HL-60/S4 treated with retinoic acid at 250 ng/mL for 4 days and 3 days (cell line): ENCODE data around the gene TRIM63.
"Not testable (repeated sequence)": the region's sequence is repeated elsewhere in the genome, so short reads cannot be mapped to it uniquely, and the experiment has no call there.

ENCODE experiments used
- in situ Hi-C: fragments of 300-500 bp; cut with MboI; formaldehyde crosslinking; loops from 2 replicates; pipeline ENCODE4 v1.7.0; 2022; ENCODE audit warnings: low sequenced_read_pairs

TRIM63 gene

DNA sequence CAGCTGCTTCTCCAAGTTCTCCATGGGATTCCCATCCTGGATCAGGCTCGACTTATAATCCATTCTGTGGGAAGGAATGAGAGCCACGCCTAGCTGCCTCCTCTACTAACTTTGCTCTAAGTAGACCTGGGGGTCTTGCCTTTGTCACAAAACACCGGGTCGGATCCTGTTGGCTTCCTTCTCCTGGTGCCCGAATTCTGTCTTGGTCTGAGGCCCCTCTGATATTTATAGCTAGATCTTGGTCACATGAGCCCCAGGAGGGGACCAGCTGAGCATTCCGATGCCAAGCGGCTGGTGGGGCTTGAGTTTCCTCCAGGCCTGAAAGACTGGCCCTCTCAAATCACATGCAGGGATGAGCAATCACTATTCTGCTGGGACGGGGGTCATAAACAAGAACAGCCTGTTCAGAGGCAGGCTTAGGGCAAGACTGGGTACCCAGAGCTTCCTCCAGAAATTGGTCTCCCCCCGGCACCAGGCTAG is at the start of gene TRIM63:
TRIM63 (minus strand) TSS at position 199 of the 480 bp plus-strand sequence; CDS start at position 63, 136 bp downstream.
- in situ Hi-C loops: no loop called here

DNA sequence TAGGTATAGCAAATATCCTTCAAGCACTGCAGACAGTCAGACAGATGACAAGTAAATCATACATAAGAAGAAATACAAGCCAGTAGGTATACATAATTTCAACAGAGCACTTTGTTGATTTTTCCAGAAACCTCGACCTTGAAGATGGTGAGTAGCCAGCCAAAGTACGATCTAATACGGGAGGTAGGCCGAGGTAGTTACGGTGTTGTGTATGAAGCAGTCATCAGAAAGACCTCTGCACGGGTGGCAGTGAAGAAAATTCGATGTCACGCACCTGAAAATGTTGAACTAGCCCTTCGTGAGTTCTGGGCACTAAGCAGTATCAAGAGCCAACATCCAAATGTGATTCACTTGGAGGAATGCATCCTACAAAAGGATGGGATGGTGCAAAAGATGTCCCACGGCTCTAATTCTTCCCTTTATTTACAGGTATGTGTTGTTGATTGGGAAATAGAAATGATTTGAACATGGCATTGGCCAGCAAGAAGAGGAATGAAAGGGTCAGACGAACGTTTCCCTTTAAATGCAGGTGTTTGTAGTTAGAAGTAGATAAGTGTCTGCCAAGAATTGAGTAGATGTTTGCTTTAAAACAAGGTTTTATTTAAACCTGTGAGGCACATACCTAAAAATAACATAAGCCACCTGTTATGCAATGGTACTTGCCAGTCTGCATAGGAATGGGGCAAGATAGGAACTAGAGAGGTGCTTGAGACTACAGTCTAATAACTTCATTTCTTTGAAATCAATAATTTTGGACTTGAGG is 46.9 kb upstream of the TRIM63 start:
- in situ Hi-C loops: loop anchor here (5.0 kb wide), 1 partner anchor 33 kb away; no protein-coding TSS in a partner anchor

DNA sequence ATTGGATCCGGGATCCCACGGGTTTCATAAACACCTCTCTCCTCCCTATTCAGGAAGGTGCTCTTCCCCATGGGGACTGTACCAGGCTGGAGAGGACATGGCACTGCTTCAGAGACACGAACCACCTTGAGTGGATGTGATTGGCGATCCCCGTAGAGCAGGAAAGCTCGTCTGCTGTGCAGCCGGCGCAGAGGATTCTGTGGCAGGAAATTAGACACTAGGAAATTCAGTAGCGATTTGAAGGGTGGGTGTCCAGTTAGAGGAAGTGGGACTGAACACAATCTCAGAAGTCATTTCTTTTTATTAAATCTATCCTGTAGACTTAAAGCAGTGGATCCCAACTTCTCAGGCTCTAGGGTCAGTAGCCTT is 45.0 kb upstream of the TRIM63 start:
- in situ Hi-C loops: loop anchor here (5.0 kb wide), 1 partner anchor 35 kb away; no protein-coding TSS in a partner anchor

DNA sequence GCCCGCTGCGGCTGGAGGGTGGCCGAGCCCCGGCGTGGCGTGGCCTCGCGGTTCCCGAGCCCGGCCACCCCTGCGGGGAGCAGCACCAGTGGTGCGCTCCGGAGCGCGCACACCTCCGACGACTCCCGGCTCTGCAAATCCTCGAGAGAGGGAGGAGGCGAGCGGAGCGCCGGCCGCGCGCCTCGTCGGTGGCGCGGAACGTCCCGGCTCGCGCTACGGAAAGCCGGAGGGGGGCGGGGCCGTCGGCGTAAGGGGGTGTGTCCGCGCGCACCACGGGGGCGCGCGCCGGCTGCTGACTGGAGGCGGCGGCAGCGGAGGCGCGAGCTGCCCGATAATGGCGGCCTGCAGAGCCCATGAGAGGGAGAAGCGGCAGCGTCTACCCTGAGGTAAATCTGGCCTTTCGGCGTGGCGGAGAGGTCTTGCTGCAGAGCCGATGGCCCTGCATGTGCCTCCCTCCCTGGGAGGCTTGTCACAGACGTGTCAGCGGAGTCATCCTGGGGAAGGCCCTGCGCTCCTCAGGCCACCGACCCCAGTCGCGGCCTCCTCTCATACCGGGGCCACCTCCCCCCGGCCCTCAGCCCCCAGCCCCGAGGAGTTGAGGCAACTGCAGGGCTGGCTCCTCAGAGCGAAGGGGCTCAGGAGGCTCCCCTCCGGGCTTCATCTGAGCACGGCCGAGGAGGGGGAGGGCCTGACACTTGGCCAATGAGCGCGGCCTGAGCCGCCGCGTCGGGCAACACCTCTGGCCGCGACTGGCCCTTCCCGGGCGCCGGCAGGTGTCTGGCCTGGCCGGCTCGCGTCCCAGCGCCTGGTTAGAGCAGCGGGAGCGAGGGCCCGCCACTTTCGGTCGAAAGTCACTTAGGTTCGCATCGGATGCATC is 44.3 kb upstream of the TRIM63 start, which contains the start of gene PDIK1L:
PDIK1L (plus strand) TSS at position 295 of the 877 bp plus-strand sequence. CDS start 2,485 bp downstream, outside the sequence.
- in situ Hi-C loops: loop anchor here (5.0 kb wide), 1 partner anchor 36 kb away; no protein-coding TSS in a partner anchor

DNA sequence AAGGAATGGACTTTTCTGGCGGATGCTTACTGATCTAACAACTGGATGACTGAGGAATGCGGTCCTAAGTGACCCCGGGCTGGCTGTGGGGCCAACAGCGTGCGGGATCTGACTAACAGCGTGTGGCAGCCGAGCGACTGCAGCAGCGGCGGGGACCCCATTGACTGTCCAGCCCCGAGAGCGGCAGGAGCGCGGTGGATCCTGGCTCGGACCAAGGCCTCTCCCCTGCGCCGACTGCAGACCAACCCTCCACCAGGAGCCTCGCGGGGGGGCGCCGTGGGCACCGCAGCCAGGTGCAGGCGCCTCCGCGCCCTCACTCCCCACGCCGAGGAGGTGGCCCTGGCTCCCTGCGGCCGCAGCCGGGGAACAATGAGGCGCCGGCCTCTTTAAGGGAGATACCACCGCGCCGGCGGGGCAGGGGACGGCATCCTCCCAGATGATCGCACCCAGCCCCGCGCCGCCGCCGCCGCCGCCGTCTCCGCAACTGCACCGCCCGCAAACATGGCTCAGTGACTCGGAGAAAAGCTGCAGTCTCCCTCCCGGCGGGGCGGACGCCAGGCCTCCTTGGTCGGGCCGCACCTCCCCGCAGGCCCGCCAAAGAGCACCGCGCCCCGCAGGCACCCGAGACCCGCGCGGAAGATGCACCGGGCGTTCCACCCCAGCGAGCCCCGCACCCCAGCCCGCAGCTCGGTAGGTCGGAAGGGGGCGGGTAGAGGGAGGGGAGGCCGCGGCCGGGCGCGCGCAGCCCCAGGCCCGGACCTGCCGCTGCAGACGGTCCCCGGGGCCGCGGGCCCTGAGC is 43.5 kb upstream of the TRIM63 start:
- in situ Hi-C loops: loop anchor here (5.0 kb wide), 1 partner anchor 36 kb away; no protein-coding TSS in a partner anchor

DNA sequence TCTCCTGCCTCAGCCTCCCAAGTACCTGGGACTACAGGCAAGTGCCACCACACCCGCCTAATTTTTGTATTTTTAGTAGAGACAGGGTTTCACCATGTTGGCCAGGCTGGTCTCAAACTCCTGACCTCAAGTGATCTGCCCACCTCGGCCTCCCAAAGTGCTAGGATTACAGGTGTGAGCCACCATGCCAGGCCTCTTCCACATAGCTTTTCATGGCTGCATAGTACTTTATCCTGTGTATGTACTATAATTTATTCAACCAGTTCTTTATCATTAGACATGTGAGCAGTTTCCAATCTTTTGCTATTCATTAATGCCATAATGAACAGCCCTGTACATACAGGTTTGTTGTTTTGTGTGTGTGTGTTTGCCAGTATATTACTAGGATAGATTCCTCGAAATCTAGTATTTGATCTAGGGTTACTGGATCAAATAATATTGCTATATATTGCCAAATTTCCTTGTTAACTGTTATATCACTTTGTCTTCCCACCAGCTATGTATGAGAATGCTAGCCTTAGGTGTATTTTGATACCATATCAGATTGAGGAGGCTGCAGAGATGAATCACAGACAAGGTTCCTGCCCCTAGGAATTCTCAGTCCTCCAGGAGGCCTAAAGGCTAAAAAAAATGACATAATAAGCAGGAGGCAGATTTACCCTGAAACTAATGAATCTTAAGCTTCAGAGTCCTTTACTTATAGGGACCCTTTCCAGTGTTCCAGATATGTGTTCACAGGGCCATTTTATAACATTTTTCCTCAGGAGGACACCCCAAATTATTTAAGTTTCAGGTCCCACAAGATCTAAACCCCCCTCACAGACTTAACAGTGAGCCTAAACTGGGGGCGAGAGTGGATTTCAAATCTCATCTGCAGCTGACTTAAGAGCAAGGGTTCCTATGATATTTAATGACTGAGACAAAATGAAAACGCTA is 42.1 kb upstream of the TRIM63 start:
- in situ Hi-C loops: loop anchor here (5.0 kb wide), 1 partner anchor 38 kb away; no protein-coding TSS in a partner anchor

DNA sequence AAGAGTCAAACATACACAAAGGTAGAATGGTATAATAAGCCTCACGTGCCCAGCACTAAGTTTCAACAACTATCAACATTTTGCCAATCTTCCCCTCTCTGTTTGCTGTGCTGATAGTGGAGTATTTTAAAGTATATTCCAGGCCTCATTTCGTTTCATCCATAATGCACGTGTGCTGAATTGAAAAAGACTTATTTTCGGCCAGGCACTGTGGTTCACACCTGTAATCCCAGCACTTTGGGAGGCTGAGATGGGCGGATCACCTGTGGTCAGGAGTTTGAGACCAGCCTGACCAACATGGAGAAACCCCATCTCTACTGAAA is 37.8 kb upstream of the TRIM63 start:
- in situ Hi-C loops: not testable (repeated sequence)

DNA sequence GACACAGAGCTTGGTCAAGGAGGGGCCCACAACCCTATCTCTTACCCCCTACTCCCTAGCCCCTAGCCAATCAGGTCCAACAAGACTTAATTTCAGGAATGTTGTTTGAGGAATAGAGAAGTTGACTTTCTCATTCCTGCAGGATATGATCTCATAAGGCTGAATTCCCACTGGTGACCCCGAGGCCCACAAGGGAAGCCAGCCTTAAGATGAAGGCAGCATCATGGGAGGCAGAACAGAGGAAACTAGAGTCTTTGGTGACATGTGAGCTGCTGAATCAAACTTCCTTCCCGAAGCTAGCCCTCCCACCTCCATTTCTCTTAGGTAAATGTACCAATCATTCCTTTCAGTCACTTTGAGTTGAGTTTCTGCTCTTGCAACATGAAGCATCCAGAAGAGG is 35.1 kb upstream of the TRIM63 start:
- in situ Hi-C loops: no loop called here

DNA sequence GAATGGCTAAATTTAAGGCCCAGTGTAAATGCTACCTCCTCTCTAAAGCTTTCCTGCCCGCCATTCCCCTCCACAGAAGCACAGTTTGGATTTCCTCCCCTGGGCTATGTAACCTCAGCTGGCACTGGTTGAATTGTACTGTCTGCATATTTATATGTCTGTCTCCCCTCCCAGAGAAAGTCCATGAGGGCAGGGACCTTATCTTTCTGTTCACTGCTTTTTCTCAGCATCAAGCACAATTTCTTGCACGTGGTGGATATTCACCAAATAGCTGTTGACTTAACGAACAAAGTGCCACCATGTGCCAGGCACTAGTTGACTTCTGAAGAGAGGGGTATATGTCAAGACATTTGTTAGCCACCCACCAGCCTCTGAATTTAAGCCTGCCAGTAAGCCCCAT is 34.7 kb upstream of the TRIM63 start:
- in situ Hi-C loops: no loop called here

DNA sequence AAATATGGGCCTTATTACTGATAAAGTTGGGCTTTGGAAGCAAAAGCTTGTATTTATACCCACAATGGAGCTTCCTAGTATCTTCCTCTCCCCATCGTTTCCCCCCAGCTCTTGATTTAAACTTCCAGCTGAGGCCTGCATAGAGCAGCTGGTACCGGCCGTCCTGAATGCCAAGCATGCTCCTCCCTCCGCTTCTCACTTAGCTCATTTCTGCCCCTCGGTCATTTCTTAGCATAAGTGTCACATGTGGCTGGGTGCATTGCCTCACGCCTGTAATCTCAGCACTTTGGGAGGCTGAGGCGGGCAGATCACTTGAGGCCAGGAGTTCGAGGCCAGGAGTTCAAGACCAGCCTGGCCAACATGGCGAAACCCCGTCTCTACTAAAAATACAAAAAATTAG is 32.8 kb upstream of the TRIM63 start:
- in situ Hi-C loops: not testable (repeated sequence)

DNA sequence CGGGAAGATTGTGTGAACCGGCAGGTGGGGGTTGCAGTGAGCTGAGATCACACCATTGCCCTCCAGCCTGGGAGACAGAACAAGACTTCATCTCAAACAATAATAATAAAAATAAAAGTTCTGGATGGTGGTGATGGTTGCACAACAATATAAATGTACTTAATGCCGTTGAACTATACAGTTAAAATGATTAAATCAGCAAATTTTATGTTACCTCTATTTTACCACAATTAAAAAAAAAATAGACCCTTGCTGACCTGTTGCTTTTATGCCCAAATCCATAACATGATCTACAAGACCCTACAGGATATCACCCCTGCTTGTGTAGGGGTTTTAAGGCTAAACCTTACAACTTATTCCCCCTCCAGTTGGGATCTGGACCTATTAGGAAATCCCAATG is 32.4 kb upstream of the TRIM63 start:
- in situ Hi-C loops: no loop called here

DNA sequence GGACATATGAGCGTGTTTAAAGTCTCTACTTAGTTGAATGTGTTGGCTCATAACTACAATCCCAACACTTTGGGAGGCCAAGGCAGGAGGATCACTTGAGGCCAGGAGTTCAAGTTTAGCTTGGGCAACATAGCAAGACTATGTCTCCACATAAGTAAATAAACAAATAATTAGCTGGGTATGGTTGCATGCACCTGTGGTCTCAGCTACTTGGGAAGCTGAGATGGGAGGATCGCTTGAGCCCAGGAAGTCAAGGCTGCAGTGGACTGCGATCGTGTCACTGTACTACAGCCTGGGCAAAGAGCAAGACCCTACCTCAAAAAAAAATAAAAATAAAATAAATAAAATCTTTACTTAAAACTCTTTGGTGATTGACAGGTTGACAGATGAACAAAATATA is 31.2 kb upstream of the TRIM63 start:
- in situ Hi-C loops: no loop called here

DNA sequence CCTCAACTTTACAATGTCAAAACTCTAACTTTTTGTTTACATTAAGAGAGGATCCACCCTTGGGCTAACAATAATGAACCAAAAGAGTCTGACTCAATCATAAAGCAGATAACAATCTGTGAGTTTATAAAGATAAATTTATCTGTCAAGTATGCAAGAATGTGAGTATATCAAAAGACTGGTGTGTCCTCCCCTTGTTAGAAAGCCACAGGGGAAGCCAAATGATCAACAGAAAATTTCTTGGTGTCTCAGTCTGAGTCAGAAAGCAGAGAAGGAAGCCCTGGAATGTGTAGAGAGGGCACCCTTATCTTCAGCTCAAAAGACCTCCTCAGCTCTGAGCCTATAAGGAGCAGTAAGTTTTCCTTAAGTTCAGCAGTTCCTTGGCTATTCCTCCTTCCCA is 30.3 kb upstream of the TRIM63 start:
- in situ Hi-C loops: no loop called here

DNA sequence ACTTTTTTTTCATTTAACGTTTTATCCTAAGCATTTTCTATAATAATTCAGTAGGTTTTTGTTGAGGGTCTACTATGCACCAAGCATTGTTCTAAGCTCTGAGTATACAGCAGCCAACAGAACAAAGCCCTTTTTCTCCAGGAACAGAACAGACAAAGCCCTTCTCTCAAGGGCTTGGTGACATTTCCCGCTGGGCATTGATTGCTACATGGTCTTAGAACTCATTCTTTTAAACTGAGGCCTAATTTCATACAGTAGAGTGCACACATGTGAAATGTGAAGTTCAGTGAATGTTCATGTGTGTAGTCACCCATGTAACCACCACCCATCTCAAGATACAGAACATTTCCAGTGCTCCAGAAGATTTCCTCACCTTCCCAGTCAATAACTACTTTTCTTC is 29.0 kb upstream of the TRIM63 start:
- in situ Hi-C loops: no loop called here

DNA sequence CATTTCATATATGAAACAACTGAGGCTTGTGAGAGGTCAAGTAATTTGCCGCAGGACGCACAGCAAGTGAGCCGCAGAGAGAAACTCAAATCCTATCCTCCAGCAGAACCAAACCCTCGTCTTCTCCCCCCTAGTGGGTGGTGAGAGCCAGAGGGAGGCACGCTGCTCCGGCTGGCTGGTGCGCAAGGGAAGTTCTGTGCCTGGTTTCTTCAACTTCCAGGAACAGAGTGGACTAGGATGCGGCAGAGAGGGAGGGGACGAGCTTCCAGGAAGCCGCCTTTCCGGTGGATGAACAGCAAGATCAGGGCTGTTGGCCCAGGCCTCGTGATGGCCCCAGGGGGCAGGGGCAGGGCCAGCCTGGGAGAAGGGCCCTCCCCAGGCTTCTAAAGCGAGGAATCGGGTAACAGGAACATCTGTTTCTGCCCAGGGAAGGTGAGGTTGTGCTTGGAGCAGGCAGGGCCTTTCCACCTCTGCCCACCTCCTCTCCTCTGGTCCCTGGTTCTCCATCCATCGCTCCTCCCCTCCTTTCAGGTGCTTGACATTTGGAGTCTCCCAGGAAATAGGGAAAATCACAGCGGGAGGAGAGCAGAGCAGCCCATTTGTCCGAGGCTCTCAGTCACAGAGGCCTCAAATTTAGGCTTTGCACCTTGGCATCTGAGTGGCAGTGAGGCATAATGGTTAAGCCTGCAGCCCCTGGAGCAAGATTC is 27.4 kb upstream of the TRIM63 start:
- in situ Hi-C loops: no loop called here

DNA sequence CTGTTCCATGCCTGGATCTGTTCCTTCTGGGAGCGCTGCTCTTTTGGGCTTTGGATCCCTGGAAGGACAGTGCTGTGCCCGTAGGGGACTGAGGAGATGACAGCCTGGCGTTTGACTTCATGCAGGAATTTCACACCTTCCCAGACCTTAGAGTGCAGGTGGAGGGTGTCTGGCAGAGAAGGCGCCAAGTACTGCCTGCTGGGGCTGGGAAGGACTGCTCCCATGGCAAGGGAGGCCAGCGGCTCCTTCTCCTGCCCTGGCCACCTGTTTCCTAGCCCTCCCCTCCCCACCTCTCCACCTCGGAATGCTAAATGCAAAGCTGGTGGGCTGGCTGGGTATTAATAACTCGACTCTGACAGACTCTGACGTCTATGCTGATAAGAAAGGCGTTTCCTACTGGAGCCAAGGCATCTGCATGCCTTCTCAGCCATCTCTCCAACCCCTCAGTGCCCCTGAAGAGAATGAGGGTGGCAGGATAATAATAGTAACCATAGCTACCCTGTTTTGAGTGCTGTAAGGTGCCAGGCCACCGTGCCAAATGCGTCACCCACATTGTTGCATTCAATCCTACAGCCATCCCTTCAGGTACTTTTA is 26.7 kb upstream of the TRIM63 start:
- in situ Hi-C loops: no loop called here

DNA sequence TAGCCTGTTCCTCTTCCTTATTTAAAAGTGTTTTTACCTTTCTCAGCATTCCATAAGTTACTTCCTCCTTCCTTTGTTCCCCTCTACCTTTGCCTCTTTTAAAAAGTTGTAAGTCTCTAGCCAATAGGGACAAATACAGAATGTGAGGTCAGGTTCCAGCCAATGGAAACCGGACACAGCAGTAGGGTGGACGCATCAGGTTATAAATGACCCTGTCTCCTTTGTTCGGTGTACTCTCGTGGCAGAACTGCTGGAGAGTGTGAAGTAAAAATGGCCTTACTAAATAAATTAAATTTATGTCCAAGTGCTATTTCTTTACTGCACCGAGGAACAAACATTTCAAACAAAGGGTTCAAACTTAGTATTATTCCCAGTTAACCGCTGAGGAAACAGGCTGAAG is 26.1 kb upstream of the TRIM63 start:
- in situ Hi-C loops: not testable (repeated sequence)

DNA sequence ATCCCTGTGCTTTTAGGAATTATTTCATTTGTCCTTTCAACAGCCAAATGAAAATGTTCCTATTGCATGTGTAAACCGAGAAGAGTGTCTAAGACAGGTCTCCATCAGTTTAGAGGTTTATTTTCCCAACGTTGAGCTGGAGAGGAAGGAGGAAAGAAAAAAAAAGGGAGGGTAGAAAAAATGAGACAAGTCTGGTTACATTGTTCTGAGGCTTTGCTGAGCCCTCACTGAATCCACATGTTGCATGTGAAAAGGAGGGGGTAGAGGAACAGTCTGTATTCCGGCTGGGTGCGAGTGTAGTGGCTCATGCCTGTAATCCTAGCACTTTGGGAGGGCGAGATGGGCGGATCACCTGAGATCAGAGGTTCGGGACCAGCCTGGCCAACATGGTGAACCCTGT is 25.0 kb upstream of the TRIM63 start:
- in situ Hi-C loops: no loop called here

DNA sequence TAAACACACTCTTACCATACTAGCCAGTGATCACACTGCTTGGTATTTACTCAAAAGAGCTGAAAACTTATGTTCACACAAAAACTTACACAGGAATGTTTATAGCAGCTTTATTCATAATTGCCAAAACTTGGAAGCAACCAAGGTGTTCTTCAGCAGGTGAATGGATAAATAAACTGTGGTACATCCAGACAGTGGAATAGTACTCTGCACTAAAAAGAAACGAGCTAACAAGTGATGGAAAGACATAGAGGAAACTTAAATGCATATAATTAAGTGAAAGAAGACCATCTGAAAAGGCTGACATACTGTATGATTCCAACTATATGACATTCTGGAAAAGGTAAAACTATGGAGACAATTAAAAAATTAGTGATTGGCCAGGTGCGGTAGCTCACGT is 23.5 kb upstream of the TRIM63 start:
- in situ Hi-C loops: no loop called here
